CD4-positive, alpha-beta memory T cell (primary cell): ENCODE results near the gene AQP5. TPM values are rescaled to one million over a fixed set of nuclear protein-coding genes. Genes with fewer than 3 reads are reported as not detected.

Experiments
- CTCF ChIA-PET: fragments of 350-600 bp; sonication (Branson Sonifier 250); formaldehyde crosslinking; loops from one replicate; lab custom pipeline; 2021; ENCODE audit warnings: inconsistent platforms; ENCODE audit not compliant: partially characterized antibody; lab: Charles Lee
- POLR2A ChIA-PET: fragments of 350-600 bp; sonication (Branson Sonifier 250); formaldehyde crosslinking; loops from one replicate; lab custom pipeline; 2021; ENCODE audit not compliant: partially characterized antibody; lab: Charles Lee
- DNase-seq, 5 donors: peaks; one replicate each; pipeline versions ENCODE4 v3.0.0 to v3.0.0-alpha.2; 2020 to 2022; ENCODE audit warnings: mixed read lengths in 1 of 5
- H3K27ac ChIP-seq: one replicate; pipeline ENCODE4 v1.7.0; 2013; ENCODE audit warnings: low read depth, low read length
- H3K27me3 ChIP-seq: 2 replicates; pipeline ENCODE4 v1.7.0; 2013; ENCODE audit warnings: mild to moderate bottlenecking, low read length, moderate library complexity; ENCODE audit not compliant: insufficient read depth
- H3K36me3 ChIP-seq: 2 replicates; pipeline ENCODE4 v1.7.0; 2013; ENCODE audit warnings: mild to moderate bottlenecking, low read length, moderate library complexity; ENCODE audit not compliant: insufficient read depth
- H3K4me1 ChIP-seq: 2 replicates; pipeline ENCODE4 v1.7.0; 2013; ENCODE audit warnings: mild to moderate bottlenecking, low read length, moderate library complexity; ENCODE audit not compliant: insufficient read depth
- H3K4me3 ChIP-seq, 2 donors: one replicate each; pipeline ENCODE4 v1.7.0; 2013; ENCODE audit warnings: low read length in 2 of 2, mild to moderate bottlenecking in 1 of 2
- H3K9me3 ChIP-seq, 2 donors: one replicate each; pipeline ENCODE4 v1.7.0; 2013; ENCODE audit warnings: low read length in 2 of 2, control low read depth in 1 of 2; ENCODE audit not compliant: control insufficient read depth in 1 of 2
- H3K27ac Mint-ChIP-seq, 7 donors: one replicate each; pipeline ENCODE4 v1.8.0; 2020 to 2021; ENCODE audit warnings: mixed read lengths in 7 of 7, mild to moderate bottlenecking in 6 of 7, inconsistent platforms in 3 of 7, moderate library complexity in 3 of 7
- H3K27me3 Mint-ChIP-seq, 2 donors: one replicate each; pipeline ENCODE4 v1.8.0; 2020 to 2021; ENCODE audit warnings: mixed read lengths in 2 of 2
- H3K36me3 Mint-ChIP-seq, 2 donors: one replicate each; pipeline ENCODE4 v1.8.0; 2020 to 2021; ENCODE audit warnings: mixed read lengths in 2 of 2, inconsistent platforms in 1 of 2, mild to moderate bottlenecking in 1 of 2
- H3K4me1 Mint-ChIP-seq, 4 donors: one replicate each; pipeline ENCODE4 v1.8.0; 2020 to 2021; ENCODE audit warnings: mixed read lengths in 4 of 4, mild to moderate bottlenecking in 1 of 4
- H3K4me3 Mint-ChIP-seq, 8 donors: one replicate each; pipeline ENCODE4 v1.8.0; 2020 to 2021; ENCODE audit warnings: mixed read lengths in 8 of 8, mild to moderate bottlenecking in 7 of 8, moderate library complexity in 6 of 8, inconsistent platforms in 3 of 8
- H3K9me3 Mint-ChIP-seq, 8 donors: one replicate each; pipeline ENCODE4 v1.8.0; 2020 to 2021; ENCODE audit warnings: mixed read lengths in 8 of 8, mild to moderate bottlenecking in 5 of 8, inconsistent platforms in 3 of 8, moderate library complexity in 1 of 8
- intact Hi-C: fragments of 100-400 bp; cut with micrococcal nuclease; formaldehyde crosslinking; loops from one replicate; pipeline ENCODE4 v1.15.1; 2023
- polyA plus RNA-seq, 2 donors: library from polyadenylated mRNA; unstranded; fragments of 300-500 nt; fragmentation: Illumina TruSeq; gene quantifications; one replicate each; pipeline ENCODE4 v1.2.3, GENCODE V29; 2021
- total RNA-seq, 2 experiments: library from RNA; stranded (reverse); gene quantifications; one replicate each; pipeline ENCODE4 v1.2.3, GENCODE V29; 2021

Gene AQP5
- total and polyA plus RNA-seq, 4 experiments from 2014 or later: not detected

DNA sequence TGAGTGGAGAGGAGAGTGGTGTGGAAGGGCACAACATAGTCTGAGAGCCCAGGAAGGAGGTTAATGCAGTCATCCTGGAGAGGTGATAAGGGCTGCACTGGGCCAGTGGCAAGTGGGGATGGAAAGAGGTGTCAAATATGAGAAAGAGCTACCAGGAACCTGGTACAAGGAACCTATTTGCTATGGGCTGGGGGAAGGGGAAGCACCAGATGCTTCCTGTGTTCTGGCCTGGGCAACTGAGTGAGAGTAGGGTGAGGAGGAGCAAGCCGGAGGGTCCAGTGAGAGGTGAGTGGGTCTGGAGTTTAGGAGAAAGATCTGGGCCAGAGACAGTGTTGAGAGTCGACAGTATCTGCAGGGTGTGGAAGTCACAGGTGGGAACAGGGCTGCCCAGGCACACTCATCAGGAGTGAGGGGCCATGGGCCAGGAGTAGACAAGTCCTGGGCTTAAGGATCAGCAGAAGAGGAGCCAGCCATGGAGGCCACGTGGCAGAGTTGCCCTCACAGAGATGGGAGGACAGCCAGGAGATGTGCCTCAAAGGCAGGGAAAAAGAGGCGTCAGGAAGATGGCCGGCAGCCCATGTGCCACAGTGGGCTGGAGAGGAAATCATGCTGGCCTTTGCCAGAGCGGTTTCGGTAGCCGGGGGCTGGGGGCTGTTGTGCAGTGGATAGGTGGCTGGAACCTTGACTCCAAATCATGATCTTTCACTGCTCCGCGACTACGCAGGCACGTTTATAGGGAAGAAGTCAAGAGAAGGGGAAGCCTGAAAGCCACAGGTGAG is 8.2 kb downstream of the AQP5 start:
- Mint-ChIP-seq H3K36me3 (no peaks in the 10 kb centered on the region), H3K4me3 (no peak overlapping the region), H3K27me3 (peaks cover 11 to 16% of the 10 kb centered on the region in 2 donors), H3K9me3 (no peaks in the 10 kb centered on the region), H3K27ac (no peak overlapping the region), H3K4me1 (peaks cover 1 to 7% (median 4%) of the 10 kb centered on the region in 4 donors)
- intact Hi-C loops: loop anchor here (10.0 kb wide), 1 partner anchor 215 kb away; no protein-coding TSS in a partner anchor
- H3K27ac ChIP-seq: no peak overlapping the region
- no peaks in the 10 kb centered on the region for H3K36me3 ChIP-seq
- no peak for DNase-seq
- H3K27me3 ChIP-seq: peaks cover 9% of the 10 kb centered on the region
- H3K4me3 ChIP-seq: no peak overlapping the region
- ChIA-PET CTCF (interaction anchor here (3.5 to 6.2 kb wide), 5 partner anchors 11 to 89 kb away, joined by 17 to 75 read pairs (median 44); no protein-coding TSS in a partner anchor), POLR2A (no interaction called here)
- H3K4me1 ChIP-seq: peaks cover 10% of the 10 kb centered on the region
- H3K9me3 ChIP-seq: no peaks in the 10 kb centered on the region

DNA sequence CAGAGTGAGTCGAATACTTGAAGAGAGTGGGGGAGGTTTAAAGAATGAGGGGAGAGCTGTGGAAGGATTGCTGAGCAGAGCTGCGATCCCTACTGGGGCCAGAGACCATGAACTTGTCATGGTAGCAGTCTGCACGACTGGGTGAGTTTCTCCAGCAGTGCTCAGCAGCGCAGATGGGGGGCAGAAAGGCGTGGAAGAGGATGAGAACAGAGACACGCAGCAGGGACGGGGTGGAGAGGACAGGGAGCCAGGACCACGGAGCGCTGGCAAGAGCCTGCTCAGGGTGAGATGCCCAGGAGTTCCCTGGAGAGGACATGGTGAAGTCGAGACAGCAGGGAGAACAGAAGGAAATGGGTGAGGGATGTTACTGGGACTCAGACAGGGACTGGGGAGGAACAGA is 9.0 kb downstream of the AQP5 start:
- no peak for DNase-seq
- intact Hi-C loops: no loop called here
- no peaks in the 10 kb centered on the region for H3K36me3 ChIP-seq
- Mint-ChIP-seq H3K4me3 (no peak overlapping the region), H3K4me1 (peaks cover 1 to 7% (median 4%) of the 10 kb centered on the region in 4 donors), H3K27ac (no peak overlapping the region), H3K36me3 (no peaks in the 10 kb centered on the region), H3K9me3 (no peaks in the 10 kb centered on the region), H3K27me3 (peaks cover 9 to 13% of the 10 kb centered on the region in 2 donors)
- no peak overlapping the region for H3K27ac ChIP-seq
- no peak overlapping the region for H3K4me3 ChIP-seq
- POLR2A ChIA-PET: interaction anchor here (0.5 kb wide), 1 partner anchor 55 kb away, joined by 3 read pairs; the partner anchor contains the start of gene RACGAP1
- no peaks in the 10 kb centered on the region for H3K9me3 ChIP-seq
- peaks cover 9% of the 10 kb centered on the region for H3K27me3 ChIP-seq
- CTCF ChIA-PET: no interaction called here
- peaks cover 10% of the 10 kb centered on the region for H3K4me1 ChIP-seq

GRCh38 chr12:49971141-49971540 is 9.5 kb downstream of the AQP5 start:
- Mint-ChIP-seq H3K27ac (no peak overlapping the region), H3K27me3 (peaks cover 7 to 11% of the 10 kb centered on the region in 2 donors), H3K36me3 (no peaks in the 10 kb centered on the region), H3K9me3 (no peaks in the 10 kb centered on the region), H3K4me3 (no peak overlapping the region), H3K4me1 (peaks cover 1 to 7% (median 4%) of the 10 kb centered on the region in 4 donors)
- H3K4me3 ChIP-seq: no peak overlapping the region
- H3K4me1 ChIP-seq: peaks cover 10% of the 10 kb centered on the region
- POLR2A ChIA-PET: interaction anchor here (0.5 kb wide), 1 partner anchor 54 kb away, joined by 3 read pairs; the partner anchor contains the start of gene RACGAP1
- CTCF ChIA-PET: interaction anchor here (1.4 kb wide), 1 partner anchor 10 kb away, joined by 4 read pairs; no protein-coding TSS in a partner anchor
- H3K9me3 ChIP-seq: no peaks in the 10 kb centered on the region
- DNase-seq: no peak
- intact Hi-C loops: no loop called here
- H3K27me3 ChIP-seq: peaks cover 9% of the 10 kb centered on the region
- H3K27ac ChIP-seq: no peak overlapping the region
- H3K36me3 ChIP-seq: no peaks in the 10 kb centered on the region

- ChIA-PET CTCF (interaction anchor here (1.1 to 1.4 kb wide), 3 partner anchors 9 to 103 kb away, joined by 3 to 4 read pairs (median 4); no protein-coding TSS in a partner anchor), POLR2A (no interaction called here)
- H3K4me1 Mint-ChIP-seq: peaks cover 0 to 2% (median 2%) of the 10 kb centered on the region in 4 donors
- no peak overlapping the region for H3K4me3 Mint-ChIP-seq
- intact Hi-C loops: no loop called here
- DNase-seq: no peak
- peaks cover 10% of the 10 kb centered on the region for H3K4me1 ChIP-seq
- no peaks in the 10 kb centered on the region for H3K9me3 ChIP-seq
- H3K4me3 ChIP-seq: no peak overlapping the region
- no peaks in the 10 kb centered on the region for H3K36me3 Mint-ChIP-seq
- H3K36me3 ChIP-seq: no peaks in the 10 kb centered on the region
- no peaks in the 10 kb centered on the region for H3K9me3 Mint-ChIP-seq
- no peak overlapping the region for H3K27ac ChIP-seq
- peaks cover 9% of the 10 kb centered on the region for H3K27me3 ChIP-seq
- peaks cover 3 to 5% of the 10 kb centered on the region in 2 donors for H3K27me3 Mint-ChIP-seq
- H3K27ac Mint-ChIP-seq: no peak overlapping the region
Measured at GRCh38 chr12:49972129-49972528, 10.5 kb downstream of the AQP5 start.

GRCh38 chr12:49972641-49973360 is 11.1 kb downstream of the AQP5 start, which contains the start of gene AQP6:
Gene AQP6, plus strand, starts transcription at chr12:49972947. Its CDS starts 227 bp downstream, at chr12:49973174.
- Histone ChIP-seq H3K36me3 (no peaks in the 10 kb centered on the region), H3K27me3 (peaks cover 8% of the 10 kb centered on the region), H3K4me1 (peaks cover 3% of the 10 kb centered on the region), H3K9me3 (no peaks in the 10 kb centered on the region), H3K27ac (no peak within 1 kb of the TSS), H3K4me3 (no peak within 1 kb of the TSS)
- Mint-ChIP-seq H3K27me3 (peaks cover 3% of the 10 kb centered on the region in 2 donors), H3K9me3 (no peaks in the 10 kb centered on the region), H3K27ac (peak within 1 kb of the TSS in 2 of 7 donors; percentile 35 to 42), H3K4me1 (no peaks in the 10 kb centered on the region), H3K36me3 (no peaks in the 10 kb centered on the region), H3K4me3 (no peak within 1 kb of the TSS)
- ChIA-PET POLR2A (no interaction called here), CTCF (interaction anchor here (1.1 to 1.4 kb wide), 3 partner anchors 8 to 102 kb away, joined by 3 to 4 read pairs (median 4); no protein-coding TSS in a partner anchor)
- DNase-seq: no peak
- intact Hi-C loops: no loop called here

GRCh38 chr12:49973361-49973830 is 11.7 kb downstream of the AQP5 start:
- Mint-ChIP-seq H3K27ac (peak overlapping the region in 1 of 7 donors; percentile 42), H3K4me1 (no peaks in the 10 kb centered on the region), H3K9me3 (no peaks in the 10 kb centered on the region), H3K4me3 (no peak overlapping the region), H3K27me3 (peaks cover 3% of the 10 kb centered on the region in 2 donors), H3K36me3 (no peaks in the 10 kb centered on the region)
- ChIA-PET POLR2A (no interaction called here), CTCF (interaction anchor here (1.1 kb wide), 1 partner anchor 21 kb away, joined by 4 read pairs; no protein-coding TSS in a partner anchor)
- Histone ChIP-seq H3K36me3 (no peaks in the 10 kb centered on the region), H3K4me3 (no peak overlapping the region), H3K4me1 (no peaks in the 10 kb centered on the region), H3K9me3 (no peaks in the 10 kb centered on the region), H3K27ac (no peak overlapping the region), H3K27me3 (peaks cover 6% of the 10 kb centered on the region)
- no peak for DNase-seq
- intact Hi-C loops: no loop called here
